Chondrocyte (in vitro differentiated cells): ENCODE results near the gene DAAM2. TPM values are rescaled to one million over a fixed set of nuclear protein-coding genes. Genes with fewer than 3 reads are reported as not detected.

Experiments used
- DNase-seq: peaks from one replicate; pipeline ENCODE4 v3.0.0; 2021; ENCODE audit warnings: mixed read lengths, low spot score
- H3K27ac Mint-ChIP-seq: one replicate; pipeline ENCODE4 v1.8.0; 2021; ENCODE audit warnings: mild to moderate bottlenecking, moderate library complexity, mixed read lengths; ENCODE audit not compliant: unreplicated experiment
- H3K27me3 Mint-ChIP-seq: 2 replicates; pipeline ENCODE4 v1.8.0; 2021; ENCODE audit warnings: low read depth, mixed read lengths
- H3K36me3 Mint-ChIP-seq: 2 replicates; pipeline ENCODE4 v1.8.0; 2021; ENCODE audit warnings: low read depth, mixed read lengths
- H3K4me1 Mint-ChIP-seq: 2 replicates; pipeline ENCODE4 v1.8.0; 2021; ENCODE audit warnings: low read depth, mild to moderate bottlenecking, mixed read lengths
- H3K4me3 Mint-ChIP-seq: one replicate; pipeline ENCODE4 v1.8.0; 2021; ENCODE audit warnings: mild to moderate bottlenecking, moderate library complexity, mixed read lengths; ENCODE audit not compliant: unreplicated experiment
- H3K9me3 Mint-ChIP-seq: 2 replicates; pipeline ENCODE4 v1.8.0; 2021; ENCODE audit warnings: low read depth, mixed read lengths
- total RNA-seq: library from RNA; stranded (reverse); gene quantifications from 3 replicates; pipeline ENCODE4 v1.2.1, GENCODE V29; 2021
- TF ChIP-seq, protein P1 (sequence below): fragments of 200-600 bp; sonication (generic); IDR thresholded peaks from 2 replicates; pipeline ENCODE4 v1.5.0; 2021; ENCODE audit warnings: antibody characterized with exemption, mild to moderate bottlenecking, moderate library complexity

The DAAM2 gene
- total RNA-seq, 1 donor from 2014 or later = 142 TPM

DNA sequence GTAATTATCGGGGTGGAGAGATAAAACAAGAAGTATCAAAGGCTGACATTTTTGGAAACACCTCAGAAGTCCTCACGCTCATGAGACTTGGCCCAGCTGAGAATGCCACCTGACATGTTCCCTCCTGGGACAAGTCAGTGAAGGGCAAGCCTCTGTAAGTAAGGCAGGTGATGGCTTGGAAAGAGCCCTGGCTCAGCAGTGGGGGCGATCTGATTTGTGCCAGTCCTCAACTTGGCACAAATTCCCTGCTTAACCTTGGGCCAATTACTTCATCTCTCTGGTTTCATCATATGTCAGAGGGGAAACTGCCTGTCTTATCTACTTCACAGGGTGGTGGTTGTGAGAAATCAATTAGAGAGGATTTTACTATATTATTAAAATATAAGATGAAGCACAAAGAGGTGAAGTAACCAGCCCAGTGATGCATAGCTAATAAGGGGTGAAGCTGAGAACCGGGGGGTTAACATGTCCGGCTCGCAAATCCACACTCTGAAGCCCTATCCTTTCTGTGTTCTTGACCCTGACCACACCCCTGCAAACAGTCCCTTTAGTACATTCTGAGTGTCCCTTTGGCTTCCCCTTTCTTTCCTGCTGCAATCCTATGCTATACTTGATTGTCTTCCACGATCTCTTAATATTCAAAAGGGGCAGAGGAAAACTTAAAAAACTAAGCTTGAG lies 150.9 kb downstream of the DAAM2 start:
- Mint-ChIP-seq H3K9me3 (no peaks in the 10 kb centered on the region), H3K27me3 (peaks cover 3% of the 10 kb centered on the region), H3K36me3 (no peaks in the 10 kb centered on the region), H3K27ac (no peak overlapping the region), H3K4me1 (peaks cover 19% of the 10 kb centered on the region), H3K4me3 (no peak overlapping the region)
- no peak for DNase-seq
- TF ChIP-seq, protein P1, sequence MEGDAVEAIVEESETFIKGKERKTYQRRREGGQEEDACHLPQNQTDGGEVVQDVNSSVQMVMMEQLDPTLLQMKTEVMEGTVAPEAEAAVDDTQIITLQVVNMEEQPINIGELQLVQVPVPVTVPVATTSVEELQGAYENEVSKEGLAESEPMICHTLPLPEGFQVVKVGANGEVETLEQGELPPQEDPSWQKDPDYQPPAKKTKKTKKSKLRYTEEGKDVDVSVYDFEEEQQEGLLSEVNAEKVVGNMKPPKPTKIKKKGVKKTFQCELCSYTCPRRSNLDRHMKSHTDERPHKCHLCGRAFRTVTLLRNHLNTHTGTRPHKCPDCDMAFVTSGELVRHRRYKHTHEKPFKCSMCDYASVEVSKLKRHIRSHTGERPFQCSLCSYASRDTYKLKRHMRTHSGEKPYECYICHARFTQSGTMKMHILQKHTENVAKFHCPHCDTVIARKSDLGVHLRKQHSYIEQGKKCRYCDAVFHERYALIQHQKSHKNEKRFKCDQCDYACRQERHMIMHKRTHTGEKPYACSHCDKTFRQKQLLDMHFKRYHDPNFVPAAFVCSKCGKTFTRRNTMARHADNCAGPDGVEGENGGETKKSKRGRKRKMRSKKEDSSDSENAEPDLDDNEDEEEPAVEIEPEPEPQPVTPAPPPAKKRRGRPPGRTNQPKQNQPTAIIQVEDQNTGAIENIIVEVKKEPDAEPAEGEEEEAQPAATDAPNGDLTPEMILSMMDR = no peak

DNA sequence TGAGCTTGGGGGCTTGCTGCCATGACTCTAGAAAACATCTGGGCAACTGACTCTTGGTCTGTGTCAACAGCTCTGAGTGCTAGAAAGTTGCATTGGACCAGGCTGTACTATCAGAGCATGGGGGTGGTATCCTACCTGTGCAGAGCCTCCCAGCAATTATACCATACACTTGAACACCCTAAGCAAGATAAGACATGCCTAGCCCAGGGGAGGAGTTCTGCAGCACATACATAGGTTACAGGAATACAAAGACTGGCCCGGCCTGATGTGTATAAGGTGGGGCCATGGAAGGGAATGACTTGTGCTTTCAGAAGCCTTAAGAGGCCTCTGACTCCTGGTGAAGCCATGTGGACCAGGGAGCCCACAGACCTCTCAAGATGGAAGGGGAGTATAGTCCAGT lies 153.4 kb downstream of the DAAM2 start:
- Mint-ChIP-seq H3K9me3 (no peaks in the 10 kb centered on the region), H3K36me3 (no peaks in the 10 kb centered on the region), H3K27ac (no peak overlapping the region), H3K4me1 (peaks cover 9% of the 10 kb centered on the region), H3K4me3 (no peak overlapping the region), H3K27me3 (peaks cover 3% of the 10 kb centered on the region)
- TF ChIP-seq, protein P1 = no peak
- DNase-seq = no peak

DNA sequence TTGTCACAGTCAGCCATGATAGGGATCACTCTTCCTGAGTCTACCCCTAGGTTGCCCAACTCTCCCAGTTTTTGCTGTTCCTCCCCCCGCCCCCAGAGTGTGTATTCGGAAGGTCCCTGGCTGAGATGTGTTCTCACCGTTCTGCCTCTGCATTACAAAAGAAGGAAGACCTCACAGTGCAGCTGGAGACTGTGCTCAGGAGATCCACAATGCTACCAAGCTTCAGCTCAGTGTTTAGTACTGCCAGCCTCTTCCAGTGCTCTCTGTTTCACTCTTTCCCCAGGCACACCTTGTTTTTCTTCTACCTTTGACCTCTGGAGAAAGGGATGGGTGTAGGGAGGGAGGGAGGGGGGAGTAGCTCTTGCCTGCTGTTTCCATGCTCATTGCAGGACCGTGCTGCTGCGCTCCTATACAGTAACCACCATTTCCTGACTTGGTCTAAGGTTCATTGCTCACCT lies 155.5 kb downstream of the DAAM2 start:
- Mint-ChIP-seq H3K4me1 (no peaks in the 10 kb centered on the region), H3K27me3 (peaks cover 3% of the 10 kb centered on the region), H3K9me3 (no peaks in the 10 kb centered on the region), H3K4me3 (no peak overlapping the region), H3K36me3 (no peaks in the 10 kb centered on the region), H3K27ac (no peak overlapping the region)
- TF ChIP-seq, protein P1 = no peak
- DNase-seq = no peak

DNA sequence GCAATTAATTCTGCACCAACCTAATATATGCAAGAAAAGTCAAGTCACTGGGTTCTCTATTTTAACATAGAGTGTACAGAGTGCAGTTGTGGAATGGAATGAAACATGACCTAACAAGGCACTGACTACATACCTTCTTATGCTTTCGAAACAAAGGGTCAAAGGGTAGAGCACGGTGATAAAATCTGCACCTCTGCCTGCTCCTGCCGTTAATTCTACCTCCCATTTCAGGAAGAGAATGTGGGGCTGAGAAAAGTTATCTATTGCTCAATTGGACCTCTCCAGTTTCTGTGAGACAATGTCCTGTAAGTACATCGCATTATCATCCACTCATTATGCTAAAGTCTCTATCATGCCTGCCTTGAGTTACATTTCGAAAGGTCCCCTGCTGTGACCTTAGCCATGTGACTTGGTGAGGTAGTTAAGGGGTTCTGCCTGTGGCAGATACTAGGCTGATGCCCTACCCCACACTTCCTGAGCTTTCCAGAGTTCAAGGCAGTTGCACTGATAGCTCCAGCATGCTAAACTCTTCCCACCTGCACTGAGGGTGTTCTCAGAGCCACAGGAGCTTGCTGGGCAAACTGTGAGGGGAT lies 156.1 kb downstream of the DAAM2 start:
- no peak overlapping the region for H3K4me3 Mint-ChIP-seq
- H3K4me1 Mint-ChIP-seq = no peaks in the 10 kb centered on the region
- peaks cover 3% of the 10 kb centered on the region for H3K27me3 Mint-ChIP-seq
- H3K9me3 Mint-ChIP-seq = no peaks in the 10 kb centered on the region
- H3K36me3 Mint-ChIP-seq = no peaks in the 10 kb centered on the region
- H3K27ac Mint-ChIP-seq = no peak overlapping the region
- no peak for DNase-seq
- TF ChIP-seq, protein P1 = no peak

DNA sequence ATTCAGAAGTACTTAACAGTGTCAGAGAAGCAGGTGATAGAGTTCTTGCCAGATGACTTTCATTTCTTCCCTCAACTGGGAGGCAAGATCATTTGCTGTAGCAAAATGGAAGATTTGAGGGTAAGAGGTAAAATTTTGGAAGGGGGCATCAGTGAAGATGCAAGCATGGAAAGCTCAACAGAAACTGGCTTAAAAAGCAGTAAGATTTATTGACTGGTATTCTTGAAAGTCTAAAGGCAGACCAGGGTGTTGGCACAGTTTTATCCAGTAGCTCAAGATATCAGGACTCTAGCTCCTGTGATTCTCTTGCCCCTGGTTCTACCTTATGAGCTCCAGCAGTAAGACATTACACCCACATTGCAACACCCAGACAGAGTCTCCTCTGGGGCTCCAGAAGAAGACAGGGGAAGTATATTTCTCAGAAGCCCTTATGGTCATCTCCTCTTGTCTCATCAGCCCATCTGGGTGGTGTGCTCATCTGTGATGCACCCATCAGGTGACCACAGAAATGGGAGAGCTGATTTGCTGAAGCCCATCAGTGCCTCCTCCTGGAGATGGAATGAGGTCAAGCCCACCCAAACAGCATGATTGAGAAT lies 158.0 kb downstream of the DAAM2 start:
- TF ChIP-seq, protein P1 = no peak
- DNase-seq = no peak
- Mint-ChIP-seq H3K9me3 (no peaks in the 10 kb centered on the region), H3K4me3 (no peak overlapping the region), H3K27me3 (peaks cover 3% of the 10 kb centered on the region), H3K36me3 (no peaks in the 10 kb centered on the region), H3K4me1 (no peaks in the 10 kb centered on the region), H3K27ac (no peak overlapping the region)
